ENCODE data around the gene PHACTR3. TPM values are rescaled to one million over a fixed set of nuclear protein-coding genes. Genes with fewer than 3 reads are reported as not detected.
A peak's percentile ranks its signal among the peaks of the same experiment; 100 is the strongest.

The PHACTR3 gene
- total and polyA plus RNA-seq, 5 donors: 2.8 to 14.5 (median 4.7) TPM

- DNase-seq (no peak), ATAC-seq (no peak)
- intact Hi-C loops (cut with DNase I): no loop called here
- H3K9me3 ChIP-seq (ENCODE audit: control insufficient read depth, low read length): no peaks in the 10 kb centered on the region
- no peaks in the 10 kb centered on the region for H3K27me3 ChIP-seq (ENCODE audit: control insufficient read depth, insufficient read depth)
- H3K4me3 ChIP-seq (ENCODE audit: low read length): no peak overlapping the region
- 85% methylated on average over 6 of the region's 6 CpGs for WGBS
- H3K4me1 ChIP-seq (ENCODE audit: control insufficient read depth, insufficient read depth, low read length): no peaks in the 10 kb centered on the region
- H3K27ac ChIP-seq (ENCODE audit: low read length): no peak overlapping the region
Measured at GRCh38 chr20:59708326-59708725, 104.0 kb downstream of the PHACTR3 start.

GRCh38 chr20:59709636-59710035, 105.3 kb downstream of the PHACTR3 start:
- no peak overlapping the region for H3K27ac ChIP-seq (ENCODE audit: low read length)
- 72% methylated on average over 1 of the region's 1 CpG for WGBS
- no peaks in the 10 kb centered on the region for H3K9me3 ChIP-seq (ENCODE audit: control insufficient read depth, low read length)
- no peaks in the 10 kb centered on the region for H3K4me1 ChIP-seq (ENCODE audit: control insufficient read depth, insufficient read depth, low read length)
- no peak overlapping the region for H3K4me3 ChIP-seq (ENCODE audit: low read length)
- ATAC-seq: no peak
- intact Hi-C loops (cut with DNase I): no loop called here
- no peaks in the 10 kb centered on the region for H3K27me3 ChIP-seq (ENCODE audit: control insufficient read depth, insufficient read depth)
- no peak for DNase-seq

GRCh38 chr20:59718071-59718470, 113.7 kb downstream of the PHACTR3 start:
- ATAC-seq (no peak), DNase-seq (no peak)
- Histone ChIP-seq H3K4me1 (ENCODE audit: control insufficient read depth, insufficient read depth, low read length) (no peaks in the 10 kb centered on the region), H3K9me3 (ENCODE audit: control insufficient read depth, low read length) (no peaks in the 10 kb centered on the region), H3K27me3 (ENCODE audit: control insufficient read depth, insufficient read depth) (no peaks in the 10 kb centered on the region), H3K4me3 (ENCODE audit: low read length) (no peak overlapping the region), H3K27ac (ENCODE audit: low read length) (no peak overlapping the region)
- intact Hi-C loops (cut with DNase I): no loop called here

- H3K4me3 ChIP-seq (ENCODE audit: low read length): no peak overlapping the region
- no peaks in the 10 kb centered on the region for H3K4me1 ChIP-seq (ENCODE audit: control insufficient read depth, insufficient read depth, low read length)
- 85% methylated on average over 12 of the region's 12 CpGs for WGBS
- no peak overlapping the region for H3K27ac ChIP-seq (ENCODE audit: low read length)
- intact Hi-C loops (cut with DNase I): no loop called here
- DNase-seq (no peak), ATAC-seq (no peak)
- no peaks in the 10 kb centered on the region for H3K9me3 ChIP-seq (ENCODE audit: control insufficient read depth, low read length)
- no peaks in the 10 kb centered on the region for H3K27me3 ChIP-seq (ENCODE audit: control insufficient read depth, insufficient read depth)
Measured at GRCh38 chr20:59718751-59719150, 114.4 kb downstream of the PHACTR3 start.

GRCh38 chr20:59720013-59720412, 115.7 kb downstream of the PHACTR3 start:
- no peak overlapping the region for H3K4me3 ChIP-seq (ENCODE audit: low read length)
- 88% methylated on average over 10 of the region's 10 CpGs for WGBS
- no peaks in the 10 kb centered on the region for H3K4me1 ChIP-seq (ENCODE audit: control insufficient read depth, insufficient read depth, low read length)
- H3K9me3 ChIP-seq (ENCODE audit: control insufficient read depth, low read length): no peaks in the 10 kb centered on the region
- intact Hi-C loops (cut with DNase I): no loop called here
- no peak overlapping the region for H3K27ac ChIP-seq (ENCODE audit: low read length)
- DNase-seq: no peak
- H3K27me3 ChIP-seq (ENCODE audit: control insufficient read depth, insufficient read depth): no peaks in the 10 kb centered on the region
- no peak for ATAC-seq

GRCh38 chr20:59721386-59721785, 117.0 kb downstream of the PHACTR3 start:
- intact Hi-C loops (cut with DNase I): no loop called here
- Histone ChIP-seq H3K4me3 (ENCODE audit: low read length) (no peak overlapping the region), H3K4me1 (ENCODE audit: control insufficient read depth, insufficient read depth, low read length) (no peaks in the 10 kb centered on the region), H3K9me3 (ENCODE audit: control insufficient read depth, low read length) (no peaks in the 10 kb centered on the region), H3K27ac (ENCODE audit: low read length) (no peak overlapping the region), H3K27me3 (ENCODE audit: control insufficient read depth, insufficient read depth) (no peaks in the 10 kb centered on the region)
- no peak for DNase-seq
- no peak for ATAC-seq
- 83% methylated on average over 7 of the region's 7 CpGs for WGBS

GRCh38 chr20:59723108-59723500, 118.8 kb downstream of the PHACTR3 start:
- Histone ChIP-seq H3K27ac (ENCODE audit: low read length) (no peak overlapping the region), H3K9me3 (ENCODE audit: control insufficient read depth, low read length) (no peaks in the 10 kb centered on the region), H3K27me3 (ENCODE audit: control insufficient read depth, insufficient read depth) (no peaks in the 10 kb centered on the region), H3K4me3 (ENCODE audit: low read length) (no peak overlapping the region), H3K4me1 (ENCODE audit: control insufficient read depth, insufficient read depth, low read length) (no peaks in the 10 kb centered on the region)
- intact Hi-C loops (cut with DNase I): no loop called here
- no peak for DNase-seq
- WGBS: 70% methylated on average over 5 of the region's 5 CpGs
- peak in 1 of 2 donors; percentile 36 for ATAC-seq

- DNase-seq: no peak
- 84% methylated on average over 19 of the region's 19 CpGs for WGBS
- H3K27ac ChIP-seq (ENCODE audit: low read length): no peak overlapping the region
- no peaks in the 10 kb centered on the region for H3K9me3 ChIP-seq (ENCODE audit: control insufficient read depth, low read length)
- no peaks in the 10 kb centered on the region for H3K27me3 ChIP-seq (ENCODE audit: control insufficient read depth, insufficient read depth)
- no peak overlapping the region for H3K4me3 ChIP-seq (ENCODE audit: low read length)
- no peak for ATAC-seq
- intact Hi-C loops (cut with DNase I): no loop called here
- H3K4me1 ChIP-seq (ENCODE audit: control insufficient read depth, insufficient read depth, low read length): no peaks in the 10 kb centered on the region
Measured at GRCh38 chr20:59723607-59724456, 119.5 kb downstream of the PHACTR3 start.

- ATAC-seq: no peak
- no peaks in the 10 kb centered on the region for H3K9me3 ChIP-seq (ENCODE audit: control insufficient read depth, low read length)
- H3K4me1 ChIP-seq (ENCODE audit: control insufficient read depth, insufficient read depth, low read length): no peaks in the 10 kb centered on the region
- H3K27ac ChIP-seq (ENCODE audit: low read length): no peak overlapping the region
- H3K27me3 ChIP-seq (ENCODE audit: control insufficient read depth, insufficient read depth): no peaks in the 10 kb centered on the region
- no peak for DNase-seq
- intact Hi-C loops (cut with DNase I): no loop called here
- H3K4me3 ChIP-seq (ENCODE audit: low read length): no peak overlapping the region
- WGBS: 63% methylated on average over 10 of the region's 10 CpGs
Measured at GRCh38 chr20:59724457-59725366, 120.4 kb downstream of the PHACTR3 start.

GRCh38 chr20:59725476-59726280, 121.3 kb downstream of the PHACTR3 start:
- 76% methylated on average over 8 of the region's 8 CpGs for WGBS
- intact Hi-C loops (cut with DNase I): no loop called here

GRCh38 chr20:59726281-59726595, 121.9 kb downstream of the PHACTR3 start:
- WGBS: 73% methylated on average over 3 of the region's 3 CpGs
- Histone ChIP-seq H3K9me3 (ENCODE audit: control insufficient read depth, low read length) (no peaks in the 10 kb centered on the region), H3K4me3 (ENCODE audit: low read length) (no peak overlapping the region), H3K27me3 (ENCODE audit: control insufficient read depth, insufficient read depth) (no peaks in the 10 kb centered on the region), H3K4me1 (ENCODE audit: control insufficient read depth, insufficient read depth, low read length) (no peaks in the 10 kb centered on the region), H3K27ac (ENCODE audit: low read length) (no peak overlapping the region)
- ATAC-seq (no peak), DNase-seq (no peak)
- intact Hi-C loops (cut with DNase I): no loop called here

More at GRCh38 chr20:59725476-59726280, 121.3 kb downstream of the PHACTR3 start:
- no peaks in the 10 kb centered on the region for H3K9me3 ChIP-seq (ENCODE audit: control insufficient read depth, low read length)
- no peaks in the 10 kb centered on the region for H3K4me1 ChIP-seq (ENCODE audit: control insufficient read depth, insufficient read depth, low read length)
- ATAC-seq: no peak
- H3K27ac ChIP-seq (ENCODE audit: low read length): no peak overlapping the region
- no peak for DNase-seq
- no peaks in the 10 kb centered on the region for H3K27me3 ChIP-seq (ENCODE audit: control insufficient read depth, insufficient read depth)
- no peak overlapping the region for H3K4me3 ChIP-seq (ENCODE audit: low read length)

Measured in right cardiac atrium (tissue), 5 donors.